ENCODE results near the gene FRK.

FRK gene

GRCh38 chr6:115887891-115888290 lies 172.8 kb downstream of the FRK start:
- no peak overlapping the region for H3K23ac ChIP-seq (ENCODE audit: low read depth, low read length, poor library complexity)
- H3K27ac ChIP-seq (replicated peaks; ENCODE audit: low read length), result no peak overlapping the region
- H2BK12ac ChIP-seq (ENCODE audit: low read length), result no peak overlapping the region
- no peak overlapping the region for H2AFZ ChIP-seq (ENCODE audit: low read length)
- no peak overlapping the region for H2BK15ac ChIP-seq (ENCODE audit: low read length)
- no peak overlapping the region for H3K18ac ChIP-seq (ENCODE audit: low read length)
- H3K4ac ChIP-seq (ENCODE audit: low read length), result no peak overlapping the region
- H3K4me2 ChIP-seq (ENCODE audit: insufficient read depth, low read length, poor library complexity, severe bottlenecking), result no peak overlapping the region
- H2BK120ac ChIP-seq (ENCODE audit: low read depth, low read length), result no peak overlapping the region
- no peaks in the 10 kb centered on the region for H3K27me3 ChIP-seq (ENCODE audit: control insufficient read depth in 3 of 3, insufficient read depth in 3 of 3, low read depth in 1 of 3, low read length in 3 of 3)
- no peak overlapping the region for H4K8ac ChIP-seq (ENCODE audit: low read depth, low read length)
- H3K36me3 ChIP-seq (replicated peaks in 1 of 2; ENCODE audit: control insufficient read depth in 2 of 2, insufficient read depth in 2 of 2, low read length in 2 of 2), result no peaks in the 10 kb centered on the region
- WGBS, 2 donors (ENCODE audit: extremely low coverage in 2 of 2, insufficient read length in 2 of 2, insufficient replicate concordance in 1 of 2), result no CpG with 5 or more reads among the region's 7 CpGs
- no peak overlapping the region for H4K91ac ChIP-seq (ENCODE audit: low read depth, low read length, poor library complexity)
- DNase-seq (ENCODE audit: low spot score), result no peak
- no peaks in the 10 kb centered on the region for H3K79me1 ChIP-seq (ENCODE audit: low read depth, low read length)
- no peaks in the 10 kb centered on the region for H3K9me3 ChIP-seq (replicated peaks in 1 of 2; ENCODE audit: control insufficient read depth in 2 of 2, insufficient read depth in 1 of 2, low read depth in 1 of 2, low read length in 2 of 2)
- H3K14ac ChIP-seq (ENCODE audit: low read length), result no peak overlapping the region
- H3K4me3 ChIP-seq (ENCODE audit: low read length in 2 of 2), result no peak overlapping the region
- no peak overlapping the region for H3K9ac ChIP-seq (ENCODE audit: low read depth, low read length, poor library complexity)
- no peaks in the 10 kb centered on the region for H3K4me1 ChIP-seq (ENCODE audit: control insufficient read depth in 2 of 2, insufficient read depth in 1 of 2, low read depth in 1 of 2, low read length in 2 of 2)
- no peak overlapping the region for H2BK5ac ChIP-seq (ENCODE audit: low read length)
- H2AK5ac ChIP-seq (ENCODE audit: low read depth, low read length), result no peak overlapping the region

- no peak overlapping the region for H3K4ac ChIP-seq (ENCODE audit: low read length)
- H4K91ac ChIP-seq (ENCODE audit: low read depth, low read length, poor library complexity), result no peak overlapping the region
- H2BK15ac ChIP-seq (ENCODE audit: low read length), result no peak overlapping the region
- no peak overlapping the region for H3K23ac ChIP-seq (ENCODE audit: low read depth, low read length, poor library complexity)
- no peak overlapping the region for H2BK5ac ChIP-seq (ENCODE audit: low read length)
- no peaks in the 10 kb centered on the region for H3K36me3 ChIP-seq (replicated peaks in 1 of 2; ENCODE audit: control insufficient read depth in 2 of 2, insufficient read depth in 2 of 2, low read length in 2 of 2)
- no peak overlapping the region for H2AFZ ChIP-seq (ENCODE audit: low read length)
- no peak overlapping the region for H3K27ac ChIP-seq (replicated peaks; ENCODE audit: low read length)
- peaks cover 0 to 4% of the 10 kb centered on the region in 2 donors for H3K4me1 ChIP-seq (ENCODE audit: control insufficient read depth in 2 of 2, insufficient read depth in 1 of 2, low read depth in 1 of 2, low read length in 2 of 2)
- no peak overlapping the region for H3K14ac ChIP-seq (ENCODE audit: low read length)
- no peak overlapping the region for H3K9ac ChIP-seq (ENCODE audit: low read depth, low read length, poor library complexity)
- H2BK120ac ChIP-seq (ENCODE audit: low read depth, low read length), result no peak overlapping the region
- WGBS, 2 donors (ENCODE audit: extremely low coverage in 2 of 2, insufficient read length in 2 of 2, insufficient replicate concordance in 1 of 2), result no CpG with 5 or more reads among the region's 4 CpGs
- H3K79me1 ChIP-seq (ENCODE audit: low read depth, low read length), result no peaks in the 10 kb centered on the region
- no peaks in the 10 kb centered on the region for H3K9me3 ChIP-seq (replicated peaks in 1 of 2; ENCODE audit: control insufficient read depth in 2 of 2, insufficient read depth in 1 of 2, low read depth in 1 of 2, low read length in 2 of 2)
- H3K4me3 ChIP-seq (ENCODE audit: low read length in 2 of 2), result no peak overlapping the region
- H3K27me3 ChIP-seq (ENCODE audit: control insufficient read depth in 3 of 3, insufficient read depth in 3 of 3, low read depth in 1 of 3, low read length in 3 of 3), result no peaks in the 10 kb centered on the region
- no peak for DNase-seq (ENCODE audit: low spot score)
- no peak overlapping the region for H2BK12ac ChIP-seq (ENCODE audit: low read length)
- H3K4me2 ChIP-seq (ENCODE audit: insufficient read depth, low read length, poor library complexity, severe bottlenecking), result no peak overlapping the region
- no peak overlapping the region for H2AK5ac ChIP-seq (ENCODE audit: low read depth, low read length)
- H4K8ac ChIP-seq (ENCODE audit: low read depth, low read length), result no peak overlapping the region
- no peak overlapping the region for H3K18ac ChIP-seq (ENCODE audit: low read length)
These were observed 174.9 kb downstream of the FRK start for GRCh38 chr6:115885636-115886366.

GRCh38 chr6:115882771-115883170 lies 177.9 kb downstream of the FRK start:
- Histone ChIP-seq H2BK15ac (ENCODE audit: low read length) (no peak overlapping the region), H3K36me3 (replicated peaks in 1 of 2; ENCODE audit: control insufficient read depth in 2 of 2, insufficient read depth in 2 of 2, low read length in 2 of 2) (no peaks in the 10 kb centered on the region), H3K9ac (ENCODE audit: low read depth, low read length, poor library complexity) (no peak overlapping the region), H2BK120ac (ENCODE audit: low read depth, low read length) (no peak overlapping the region), H3K4me1 (ENCODE audit: control insufficient read depth in 2 of 2, insufficient read depth in 1 of 2, low read depth in 1 of 2, low read length in 2 of 2) (peaks cover 0 to 4% of the 10 kb centered on the region in 2 donors), H4K8ac (ENCODE audit: low read depth, low read length) (no peak overlapping the region), H2AFZ (ENCODE audit: low read length) (no peak overlapping the region), H3K18ac (ENCODE audit: low read length) (no peak overlapping the region), H3K4me2 (ENCODE audit: insufficient read depth, low read length, poor library complexity, severe bottlenecking) (no peak overlapping the region), H3K27me3 (ENCODE audit: control insufficient read depth in 3 of 3, insufficient read depth in 3 of 3, low read depth in 1 of 3, low read length in 3 of 3) (no peaks in the 10 kb centered on the region), H3K4me3 (ENCODE audit: low read length in 2 of 2) (no peak overlapping the region), H3K9me3 (replicated peaks in 1 of 2; ENCODE audit: control insufficient read depth in 2 of 2, insufficient read depth in 1 of 2, low read depth in 1 of 2, low read length in 2 of 2) (no peaks in the 10 kb centered on the region), H4K91ac (ENCODE audit: low read depth, low read length, poor library complexity) (no peak overlapping the region), H3K27ac (replicated peaks; ENCODE audit: low read length) (no peak overlapping the region), H3K4ac (ENCODE audit: low read length) (no peak overlapping the region), H3K23ac (ENCODE audit: low read depth, low read length, poor library complexity) (no peak overlapping the region), H2AK5ac (ENCODE audit: low read depth, low read length) (no peak overlapping the region), H2BK5ac (ENCODE audit: low read length) (no peak overlapping the region), H3K79me1 (ENCODE audit: low read depth, low read length) (no peaks in the 10 kb centered on the region), H3K14ac (ENCODE audit: low read length) (no peak overlapping the region), H2BK12ac (ENCODE audit: low read length) (no peak overlapping the region)
- no CpG with 5 or more reads among the region's 2 CpGs for WGBS, 2 donors (ENCODE audit: extremely low coverage in 2 of 2, insufficient read length in 2 of 2, insufficient replicate concordance in 1 of 2)
- DNase-seq (ENCODE audit: low spot score), result no peak

GRCh38 chr6:115882174-115882573 lies 178.5 kb downstream of the FRK start:
- Histone ChIP-seq H3K4me3 (ENCODE audit: low read length in 2 of 2) (no peak overlapping the region), H4K91ac (ENCODE audit: low read depth, low read length, poor library complexity) (no peak overlapping the region), H3K4me1 (ENCODE audit: control insufficient read depth in 2 of 2, insufficient read depth in 1 of 2, low read depth in 1 of 2, low read length in 2 of 2) (peaks cover 0 to 4% of the 10 kb centered on the region in 2 donors), H3K18ac (ENCODE audit: low read length) (no peak overlapping the region), H2BK5ac (ENCODE audit: low read length) (no peak overlapping the region), H3K4ac (ENCODE audit: low read length) (no peak overlapping the region), H3K14ac (ENCODE audit: low read length) (no peak overlapping the region), H4K8ac (ENCODE audit: low read depth, low read length) (no peak overlapping the region), H2BK120ac (ENCODE audit: low read depth, low read length) (no peak overlapping the region), H3K27me3 (ENCODE audit: control insufficient read depth in 3 of 3, insufficient read depth in 3 of 3, low read depth in 1 of 3, low read length in 3 of 3) (no peaks in the 10 kb centered on the region), H3K9ac (ENCODE audit: low read depth, low read length, poor library complexity) (no peak overlapping the region), H3K9me3 (replicated peaks in 1 of 2; ENCODE audit: control insufficient read depth in 2 of 2, insufficient read depth in 1 of 2, low read depth in 1 of 2, low read length in 2 of 2) (no peaks in the 10 kb centered on the region), H3K36me3 (replicated peaks in 1 of 2; ENCODE audit: control insufficient read depth in 2 of 2, insufficient read depth in 2 of 2, low read length in 2 of 2) (no peaks in the 10 kb centered on the region), H3K79me1 (ENCODE audit: low read depth, low read length) (no peaks in the 10 kb centered on the region), H2AK5ac (ENCODE audit: low read depth, low read length) (no peak overlapping the region), H2AFZ (ENCODE audit: low read length) (no peak overlapping the region), H3K23ac (ENCODE audit: low read depth, low read length, poor library complexity) (no peak overlapping the region), H2BK12ac (ENCODE audit: low read length) (no peak overlapping the region), H2BK15ac (ENCODE audit: low read length) (no peak overlapping the region), H3K27ac (replicated peaks; ENCODE audit: low read length) (no peak overlapping the region), H3K4me2 (ENCODE audit: insufficient read depth, low read length, poor library complexity, severe bottlenecking) (no peak overlapping the region)
- no peak for DNase-seq (ENCODE audit: low spot score)
- no CpG with 5 or more reads among the region's 5 CpGs for WGBS, 2 donors (ENCODE audit: extremely low coverage in 2 of 2, insufficient read length in 2 of 2, insufficient replicate concordance in 1 of 2)
